Right atrium auricular region (tissue), 2 donors: ENCODE results near the gene GATA2. TPM values are rescaled to one million over a fixed set of nuclear protein-coding genes. Genes with fewer than 3 reads are reported as not detected.

Experiments used
- DNase-seq: peaks from one replicate; pipeline ENCODE4 v3.0.0-alpha.2; 2019; ENCODE audit warnings: low spot score
- H3K27ac ChIP-seq, 2 donors: fragments of 200-600 bp; sonication (generic); 1 replicate in 1 of 2; 2 replicates in 1 of 2; pipeline ENCODE4 v1.5.1; 2016 to 2019
- H3K27me3 ChIP-seq, 2 donors: fragments of 200-600 bp; sonication (generic); one replicate each; pipeline versions ENCODE4 v1.5.1 to v1.6.0; 2017 to 2019
- H3K36me3 ChIP-seq: fragments of 200-600 bp; sonication (generic); one replicate; pipeline ENCODE4 v1.5.1; 2016
- H3K4me1 ChIP-seq, 2 donors: fragments of 200-600 bp; sonication (generic); one replicate each; pipeline versions ENCODE4 v1.5.1 to v1.6.0; 2017 to 2019
- H3K4me3 ChIP-seq, 2 donors: fragments of 200-600 bp; sonication (generic); 1 replicate in 1 of 2; 2 replicates in 1 of 2; pipeline ENCODE4 v1.5.1; 2017 to 2019; ENCODE audit warnings: mild to moderate bottlenecking in 1 of 2, moderate library complexity in 1 of 2
- H3K9me3 ChIP-seq, 2 donors: fragments of 200-600 bp; sonication (generic); one replicate each; pipeline ENCODE4 v1.5.1; 2019
- total RNA-seq, 2 donors: library from RNA; depleted of rRNA; stranded (reverse); fragments of >200 nt; gene quantifications; one replicate each; pipeline ENCODE4 v1.1.0, GENCODE V29; 2016
- TF ChIP-seq, protein P1 (sequence below), 2 donors: fragments of 200-600 bp; sonication (generic); IDR thresholded peaks; one replicate each; pipeline ENCODE4 v1.5.1; 2019; ENCODE audit warnings: antibody characterized with exemption in 2 of 2

Gene GATA2
- total RNA-seq, 2 donors from 2014 or later: 17.7 to 26.1 TPM

GRCh38 chr3:128486205-128486628, 6.8 kb downstream of the GATA2 start:
- peaks cover 0 to 82% of the 10 kb centered on the region in 2 donors for H3K4me1 ChIP-seq
- no peak for DNase-seq
- H3K9me3 ChIP-seq: no peaks in the 10 kb centered on the region
- peak overlapping the region; percentile 6 to 85 for H3K27ac ChIP-seq
- H3K36me3 ChIP-seq: no peaks in the 10 kb centered on the region
- H3K27me3 ChIP-seq: peaks cover 40 to 70% of the 10 kb centered on the region in 2 donors
- TF ChIP-seq, protein P1, sequence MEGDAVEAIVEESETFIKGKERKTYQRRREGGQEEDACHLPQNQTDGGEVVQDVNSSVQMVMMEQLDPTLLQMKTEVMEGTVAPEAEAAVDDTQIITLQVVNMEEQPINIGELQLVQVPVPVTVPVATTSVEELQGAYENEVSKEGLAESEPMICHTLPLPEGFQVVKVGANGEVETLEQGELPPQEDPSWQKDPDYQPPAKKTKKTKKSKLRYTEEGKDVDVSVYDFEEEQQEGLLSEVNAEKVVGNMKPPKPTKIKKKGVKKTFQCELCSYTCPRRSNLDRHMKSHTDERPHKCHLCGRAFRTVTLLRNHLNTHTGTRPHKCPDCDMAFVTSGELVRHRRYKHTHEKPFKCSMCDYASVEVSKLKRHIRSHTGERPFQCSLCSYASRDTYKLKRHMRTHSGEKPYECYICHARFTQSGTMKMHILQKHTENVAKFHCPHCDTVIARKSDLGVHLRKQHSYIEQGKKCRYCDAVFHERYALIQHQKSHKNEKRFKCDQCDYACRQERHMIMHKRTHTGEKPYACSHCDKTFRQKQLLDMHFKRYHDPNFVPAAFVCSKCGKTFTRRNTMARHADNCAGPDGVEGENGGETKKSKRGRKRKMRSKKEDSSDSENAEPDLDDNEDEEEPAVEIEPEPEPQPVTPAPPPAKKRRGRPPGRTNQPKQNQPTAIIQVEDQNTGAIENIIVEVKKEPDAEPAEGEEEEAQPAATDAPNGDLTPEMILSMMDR (IDR thresholded peaks at IDR 0.05): no peak
- H3K4me3 ChIP-seq: peak overlapping the region; percentile 54 to 64

DNA sequence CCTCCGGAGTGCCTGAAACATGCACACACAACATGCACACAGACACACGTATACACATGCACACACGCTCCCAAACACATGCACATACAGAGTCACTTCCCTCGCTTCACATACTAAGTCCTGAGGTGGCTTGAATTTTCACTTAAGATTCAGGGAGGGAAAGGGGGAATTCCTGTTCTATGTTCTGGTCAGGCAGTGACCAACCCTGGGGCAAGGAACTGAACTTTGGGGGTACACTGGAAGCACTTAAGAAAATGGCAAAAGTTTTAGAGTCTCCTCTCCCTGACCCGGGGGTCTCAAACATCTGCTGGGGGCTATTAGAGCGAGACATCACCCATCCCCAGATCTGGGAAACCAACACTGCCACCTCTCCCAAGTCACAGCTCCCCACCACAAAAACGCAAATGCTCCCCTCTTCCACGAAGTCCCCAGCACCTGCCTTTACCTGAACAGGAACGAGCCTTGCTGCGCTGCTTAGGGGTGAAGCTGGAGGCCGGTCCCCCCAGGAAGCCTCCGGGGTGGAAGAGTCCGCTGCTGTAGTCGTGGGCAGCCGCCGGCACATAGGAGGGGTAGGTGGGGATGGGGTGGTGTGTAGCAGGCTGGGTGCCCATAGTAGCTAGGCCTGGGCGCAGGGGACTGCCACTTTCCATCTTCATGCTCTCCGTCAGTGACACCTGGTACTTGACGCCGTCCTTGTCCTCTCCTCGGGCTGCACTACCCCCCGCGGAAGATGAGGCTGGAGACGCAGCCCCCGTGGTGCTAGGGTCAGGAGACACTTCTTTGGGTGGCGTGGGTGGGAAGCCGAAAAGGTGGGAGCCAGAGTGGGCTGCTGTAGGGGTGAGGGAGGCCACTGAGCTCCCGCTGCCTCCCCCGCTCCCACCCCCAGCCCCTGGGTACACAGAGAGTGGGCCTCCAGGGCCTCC, 7.5 kb downstream of the GATA2 start:
- Histone ChIP-seq H3K4me1 (peaks cover 0 to 82% of the 10 kb centered on the region in 2 donors), H3K27ac (peak overlapping the region in 1 of 2 donors; percentile 85), H3K9me3 (no peaks in the 10 kb centered on the region), H3K4me3 (peak overlapping the region; percentile 7 to 64), H3K27me3 (peaks cover 35 to 63% of the 10 kb centered on the region in 2 donors), H3K36me3 (no peaks in the 10 kb centered on the region)
- TF ChIP-seq, protein P1 (IDR thresholded peaks at IDR 0.05): no peak
- no peak for DNase-seq

- Histone ChIP-seq H3K27me3 (peaks cover 29 to 54% of the 10 kb centered on the region in 2 donors), H3K4me1 (peaks cover 0 to 82% of the 10 kb centered on the region in 2 donors), H3K27ac (peak overlapping the region; percentile 14 to 63), H3K9me3 (no peaks in the 10 kb centered on the region), H3K36me3 (no peaks in the 10 kb centered on the region), H3K4me3 (peak overlapping the region; percentile 7 to 64)
- TF ChIP-seq, protein P1 (IDR thresholded peaks at IDR 0.05): no peak
- DNase-seq: no peak
These were observed 8.4 kb downstream of the GATA2 start for GRCh38 chr3:128484404-128485281.

DNA sequence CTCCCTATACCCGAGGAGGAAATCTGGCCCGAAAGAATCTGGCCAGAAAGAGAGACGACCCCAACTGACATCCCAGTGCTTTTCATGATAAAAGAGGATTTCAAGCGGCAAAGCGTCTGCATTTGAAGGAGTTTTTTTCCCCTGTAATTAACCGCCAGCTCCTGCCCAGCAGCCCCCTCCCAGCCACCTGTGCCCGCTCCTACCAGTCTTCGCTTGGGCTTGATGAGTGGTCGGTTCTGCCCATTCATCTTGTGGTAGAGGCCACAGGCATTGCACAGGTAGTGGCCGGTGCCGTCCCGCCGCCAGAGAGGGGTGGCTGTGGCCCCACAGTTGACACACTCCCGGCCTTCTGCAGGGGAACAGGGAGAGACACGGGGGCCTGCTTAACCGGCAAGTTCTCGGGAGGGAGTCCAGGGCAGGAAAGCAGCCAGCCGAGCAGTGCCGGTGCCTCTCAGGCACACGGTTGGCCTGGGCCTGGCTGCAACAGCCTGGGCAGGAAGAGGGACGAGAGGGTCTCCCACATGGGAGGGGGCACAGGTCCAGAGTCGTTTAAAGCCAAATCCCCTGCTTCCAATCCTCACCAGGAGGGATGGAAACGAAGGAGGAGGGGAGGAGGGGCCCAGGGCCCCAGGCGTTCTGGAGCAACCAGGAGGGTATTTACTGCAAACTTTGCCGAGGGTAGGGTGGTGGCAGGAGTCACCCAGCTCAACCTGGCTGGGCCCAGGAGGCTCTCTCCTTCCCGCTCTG, 9.2 kb downstream of the GATA2 start:
- Histone ChIP-seq H3K27ac (peak overlapping the region; percentile 14 to 63), H3K4me3 (peak overlapping the region; percentile 0 to 64), H3K27me3 (peaks cover 24 to 46% of the 10 kb centered on the region in 2 donors), H3K4me1 (peaks cover 0 to 75% of the 10 kb centered on the region in 2 donors), H3K36me3 (no peaks in the 10 kb centered on the region), H3K9me3 (no peaks in the 10 kb centered on the region)
- no peak for DNase-seq
- TF ChIP-seq, protein P1 (IDR thresholded peaks at IDR 0.05): no peak
